GM11168 (cell line): ENCODE data around the gene NR2C1.

ENCODE experiments used
- in situ Hi-C: fragments of 300-500 bp; cut with MboI; formaldehyde crosslinking; loops from one replicate; pipeline ENCODE4 v1.12.0; 2022; ENCODE audit warnings: low sequenced_read_pairs; ENCODE audit not compliant: unreplicated experiment

The NR2C1 gene

GRCh38 chr12:94971923-94972322 lies 101.5 kb downstream of the NR2C1 start:
- in situ Hi-C loops = no loop called here

- in situ Hi-C loops = no loop called here
Observed at GRCh38 chr12:94970560-94970959, 102.9 kb downstream of the NR2C1 start.
